Body of pancreas (tissue), 4 donors: Measurements from ENCODE around the gene B4GALT2.

Experiments used
- CTCF ChIP-seq, 7 experiments: fragments of 450-650 bp in 4 of 7; fragments of 200-600 bp in 3 of 7; sonication (generic) in 3 of 7; IDR thresholded peaks; one replicate each; pipeline ENCODE4 v1.5.1; 2016 to 2019; ENCODE audit warnings: antibody characterized with exemption in 7 of 7
- POLR2A ChIP-seq, 3 donors: fragments of 450-650 bp; IDR thresholded peaks; one replicate each; pipeline ENCODE4 v1.6.1; 2016; ENCODE audit warnings: antibody characterized with exemption in 3 of 3, mild to moderate bottlenecking in 2 of 3

DNA sequence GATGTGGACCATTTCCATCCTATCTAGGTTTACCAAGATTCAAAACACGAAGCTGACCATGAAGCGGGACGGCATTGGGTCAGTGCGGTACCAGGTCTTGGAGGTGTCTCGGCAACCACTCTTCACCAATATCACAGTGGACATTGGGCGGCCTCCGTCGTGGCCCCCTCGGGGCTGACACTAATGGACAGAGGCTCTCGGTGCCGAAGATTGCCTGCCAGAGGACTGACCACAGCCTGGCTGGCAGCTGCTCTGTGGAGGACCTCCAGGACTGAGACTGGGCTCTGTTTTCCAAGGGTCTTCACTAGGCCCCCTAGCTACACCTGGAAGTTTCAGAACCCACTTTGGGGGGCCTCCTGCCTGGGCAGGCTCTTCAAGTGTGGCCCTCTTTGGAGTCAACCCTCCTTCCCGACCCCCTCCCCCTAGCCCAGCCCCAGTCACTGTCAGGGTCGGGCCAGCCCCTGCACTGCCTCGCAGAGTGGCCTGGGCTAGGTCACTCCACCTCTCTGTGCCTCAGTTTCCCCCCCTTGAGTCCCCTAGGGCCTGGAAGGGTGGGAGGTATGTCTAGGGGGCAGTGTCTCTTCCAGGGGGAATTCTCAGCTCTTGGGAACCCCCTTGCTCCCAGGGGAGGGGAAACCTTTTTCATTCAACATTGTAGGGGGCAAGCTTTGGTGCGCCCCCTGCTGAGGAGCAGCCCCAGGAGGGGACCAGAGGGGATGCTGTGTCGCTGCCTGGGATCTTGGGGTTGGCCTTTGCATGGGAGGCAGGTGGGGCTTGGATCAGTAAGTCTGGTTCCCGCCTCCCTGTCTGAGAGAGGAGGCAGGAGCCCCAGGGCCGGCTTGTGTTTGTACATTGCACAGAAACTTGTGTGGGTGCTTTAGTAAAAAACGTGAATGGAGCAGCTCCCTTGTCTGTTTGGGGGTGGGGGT is 11.5 kb downstream of the B4GALT2 start:
- no peak for TF ChIP-seq CTCF (IDR thresholded peaks at IDR 0.05)
- TF ChIP-seq POLR2A (IDR thresholded peaks at IDR 0.05): no peak
